GM19452 (cell line): ENCODE data around the gene DNAJA3.
"Not testable (repeated sequence)": the region's sequence is repeated elsewhere in the genome, so short reads cannot be mapped to it uniquely, and the experiment has no call there.

Experiments
- ATAC-seq: cut with Tn5 transposase; IDR thresholded peaks from one replicate; pipeline ENCODE4 v1.9.1; 2021; ENCODE audit not compliant: unreplicated experiment

DNAJA3 gene

GRCh38 chr16:4386951-4387565 lies 38.6 kb upstream of the DNAJA3 start:
- no peak for ATAC-seq

GRCh38 chr16:4387781-4388180 lies 37.9 kb upstream of the DNAJA3 start:
- ATAC-seq, result no peak

- no peak for ATAC-seq
These were observed 37.2 kb upstream of the DNAJA3 start for GRCh38 chr16:4388271-4389021.

- no peak for ATAC-seq
These were observed 36.4 kb upstream of the DNAJA3 start for GRCh38 chr16:4389051-4389955.

GRCh38 chr16:4390266-4391260 lies 35.1 kb upstream of the DNAJA3 start:
- ATAC-seq, result no peak

GRCh38 chr16:4391631-4392381 lies 33.9 kb upstream of the DNAJA3 start:
- no peak for ATAC-seq

- ATAC-seq, result no peak
These were observed 33.1 kb upstream of the DNAJA3 start for GRCh38 chr16:4392382-4393239.

- no peak for ATAC-seq
These were observed 32.4 kb upstream of the DNAJA3 start for GRCh38 chr16:4393240-4393600.

GRCh38 chr16:4393850-4394249 lies 31.8 kb upstream of the DNAJA3 start:
- ATAC-seq, result not testable (repeated sequence)

GRCh38 chr16:4395055-4395726 lies 30.5 kb upstream of the DNAJA3 start:
- ATAC-seq, result no peak

- ATAC-seq, result no peak
These were observed 26.5 kb upstream of the DNAJA3 start for GRCh38 chr16:4399001-4399730.

- ATAC-seq, result no peak
These were observed 24.6 kb upstream of the DNAJA3 start for GRCh38 chr16:4401094-4401501.

- no peak for ATAC-seq
These were observed 24.2 kb upstream of the DNAJA3 start for GRCh38 chr16:4401510-4401909.

GRCh38 chr16:4402439-4403132 lies 23.1 kb upstream of the DNAJA3 start:
- no peak for ATAC-seq

GRCh38 chr16:4403133-4403949 lies 22.3 kb upstream of the DNAJA3 start:
- no peak for ATAC-seq

- ATAC-seq, result no peak
These were observed 21.3 kb upstream of the DNAJA3 start for GRCh38 chr16:4404247-4404966.
